Panc1 (cell line): ENCODE results near the gene GDF10.

Experiments
- POLR2AphosphoS5 ChIP-seq: IDR thresholded peaks from 2 replicates; pipeline ENCODE4 v1.6.1; 2012; ENCODE audit warnings: mild to moderate bottlenecking, low read depth, low read length, moderate library complexity
- TF ChIP-seq, protein P1 (sequence below): fragments of 450-650 bp; IDR thresholded peaks from 2 replicates; pipeline ENCODE4 v1.5.1; 2017; ENCODE audit warnings: mild to moderate bottlenecking

DNA sequence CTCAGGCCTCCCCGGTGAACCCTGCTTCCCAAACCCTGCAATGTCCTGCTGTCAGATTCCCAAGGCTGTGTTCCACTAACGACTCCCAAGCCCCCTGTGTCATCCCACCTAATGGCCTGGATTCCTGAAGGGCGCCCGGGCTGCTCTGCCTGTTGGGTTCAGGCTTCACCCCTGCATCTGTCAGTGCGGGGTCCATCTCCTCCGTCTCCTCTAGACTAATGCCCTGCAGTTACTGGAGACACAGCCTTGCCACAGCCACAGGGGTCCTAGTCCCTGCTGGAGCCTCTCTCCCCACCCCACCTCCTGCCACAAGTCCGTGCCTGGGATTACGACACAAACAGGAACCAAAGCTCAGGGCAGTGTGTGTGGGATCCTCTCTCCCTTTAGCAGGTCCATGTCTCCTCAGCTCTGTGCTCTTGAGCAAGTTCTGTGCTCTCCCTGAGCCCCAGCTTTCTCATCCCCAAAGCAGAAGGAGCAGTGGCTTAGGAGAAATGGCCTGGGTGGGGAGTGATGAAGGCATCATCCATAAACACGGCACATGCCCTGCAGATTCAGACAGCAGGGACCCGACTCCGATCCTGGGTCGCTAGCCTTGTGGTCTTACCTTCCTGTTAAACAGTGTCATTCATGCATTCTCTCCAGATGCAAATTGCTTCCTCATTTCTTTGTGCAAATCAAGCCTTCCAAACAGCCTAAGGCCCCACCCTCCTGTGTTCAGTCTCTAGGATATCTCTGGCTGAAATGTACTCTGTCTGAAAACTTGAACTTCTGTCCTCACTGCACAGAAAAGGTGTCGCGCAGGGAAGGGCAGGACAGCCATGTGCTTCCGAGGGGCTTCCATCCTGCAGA, 40.0 kb downstream of the GDF10 start:
- TF ChIP-seq, protein P1, sequence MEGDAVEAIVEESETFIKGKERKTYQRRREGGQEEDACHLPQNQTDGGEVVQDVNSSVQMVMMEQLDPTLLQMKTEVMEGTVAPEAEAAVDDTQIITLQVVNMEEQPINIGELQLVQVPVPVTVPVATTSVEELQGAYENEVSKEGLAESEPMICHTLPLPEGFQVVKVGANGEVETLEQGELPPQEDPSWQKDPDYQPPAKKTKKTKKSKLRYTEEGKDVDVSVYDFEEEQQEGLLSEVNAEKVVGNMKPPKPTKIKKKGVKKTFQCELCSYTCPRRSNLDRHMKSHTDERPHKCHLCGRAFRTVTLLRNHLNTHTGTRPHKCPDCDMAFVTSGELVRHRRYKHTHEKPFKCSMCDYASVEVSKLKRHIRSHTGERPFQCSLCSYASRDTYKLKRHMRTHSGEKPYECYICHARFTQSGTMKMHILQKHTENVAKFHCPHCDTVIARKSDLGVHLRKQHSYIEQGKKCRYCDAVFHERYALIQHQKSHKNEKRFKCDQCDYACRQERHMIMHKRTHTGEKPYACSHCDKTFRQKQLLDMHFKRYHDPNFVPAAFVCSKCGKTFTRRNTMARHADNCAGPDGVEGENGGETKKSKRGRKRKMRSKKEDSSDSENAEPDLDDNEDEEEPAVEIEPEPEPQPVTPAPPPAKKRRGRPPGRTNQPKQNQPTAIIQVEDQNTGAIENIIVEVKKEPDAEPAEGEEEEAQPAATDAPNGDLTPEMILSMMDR = no peak
- no peak for TF ChIP-seq POLR2AphosphoS5
